Prostate gland (tissue), 2 donors: ENCODE results near the gene LDLRAD4.

Source experiments
- POLR2A ChIP-seq: fragments of 450-650 bp; IDR thresholded peaks from one replicate; pipeline ENCODE4 v1.6.1; 2016; ENCODE audit warnings: antibody characterized with exemption, mild to moderate bottlenecking
- POLR2AphosphoS5 ChIP-seq: sonication (generic); formaldehyde crosslinking; IDR thresholded peaks from one replicate; pipeline ENCODE4 v1.6.1; 2017; ENCODE audit warnings: antibody characterized with exemption
- TF ChIP-seq, protein P1 (sequence below), 4 experiments: fragments of 200-600 bp in 2 of 4; fragments of 450-650 bp in 2 of 4; sonication (generic) in 2 of 4; IDR thresholded peaks; 1 replicate in 3 of 4; 2 replicates in 1 of 4; pipeline ENCODE4 v1.5.1; 2016 to 2019; ENCODE audit warnings: antibody characterized with exemption in 4 of 4, mild to moderate bottlenecking in 2 of 4, moderate library complexity in 2 of 4

- TF ChIP-seq, protein P1, sequence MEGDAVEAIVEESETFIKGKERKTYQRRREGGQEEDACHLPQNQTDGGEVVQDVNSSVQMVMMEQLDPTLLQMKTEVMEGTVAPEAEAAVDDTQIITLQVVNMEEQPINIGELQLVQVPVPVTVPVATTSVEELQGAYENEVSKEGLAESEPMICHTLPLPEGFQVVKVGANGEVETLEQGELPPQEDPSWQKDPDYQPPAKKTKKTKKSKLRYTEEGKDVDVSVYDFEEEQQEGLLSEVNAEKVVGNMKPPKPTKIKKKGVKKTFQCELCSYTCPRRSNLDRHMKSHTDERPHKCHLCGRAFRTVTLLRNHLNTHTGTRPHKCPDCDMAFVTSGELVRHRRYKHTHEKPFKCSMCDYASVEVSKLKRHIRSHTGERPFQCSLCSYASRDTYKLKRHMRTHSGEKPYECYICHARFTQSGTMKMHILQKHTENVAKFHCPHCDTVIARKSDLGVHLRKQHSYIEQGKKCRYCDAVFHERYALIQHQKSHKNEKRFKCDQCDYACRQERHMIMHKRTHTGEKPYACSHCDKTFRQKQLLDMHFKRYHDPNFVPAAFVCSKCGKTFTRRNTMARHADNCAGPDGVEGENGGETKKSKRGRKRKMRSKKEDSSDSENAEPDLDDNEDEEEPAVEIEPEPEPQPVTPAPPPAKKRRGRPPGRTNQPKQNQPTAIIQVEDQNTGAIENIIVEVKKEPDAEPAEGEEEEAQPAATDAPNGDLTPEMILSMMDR (IDR thresholded peaks at IDR 0.05) = no peak
- TF ChIP-seq POLR2AphosphoS5 (no peak), POLR2A (no peak)
These were observed 181.0 kb downstream of the LDLRAD4 start for GRCh38 chr18:13399511-13399910.
